GM20000 (cell line): ENCODE results near the gene STIM2.
A peak's percentile ranks its signal among the peaks of the same experiment; 100 is the strongest.

Source experiments
- DNase-seq: peaks from one replicate; pipeline ENCODE4 v3.0.0; 2012; ENCODE audit warnings: low spot score
- TF ChIP-seq, protein P1 (sequence below): IDR thresholded peaks from 2 replicates; pipeline ENCODE4 v1.5.1; 2012; ENCODE audit warnings: mild to moderate bottlenecking, control low read depth; ENCODE audit errors: extremely low read depth, missing control alignments

The STIM2 gene

GRCh38 chr4:26871611-26872010 is 11.0 kb downstream of the STIM2 start:
- TF ChIP-seq, protein P1, sequence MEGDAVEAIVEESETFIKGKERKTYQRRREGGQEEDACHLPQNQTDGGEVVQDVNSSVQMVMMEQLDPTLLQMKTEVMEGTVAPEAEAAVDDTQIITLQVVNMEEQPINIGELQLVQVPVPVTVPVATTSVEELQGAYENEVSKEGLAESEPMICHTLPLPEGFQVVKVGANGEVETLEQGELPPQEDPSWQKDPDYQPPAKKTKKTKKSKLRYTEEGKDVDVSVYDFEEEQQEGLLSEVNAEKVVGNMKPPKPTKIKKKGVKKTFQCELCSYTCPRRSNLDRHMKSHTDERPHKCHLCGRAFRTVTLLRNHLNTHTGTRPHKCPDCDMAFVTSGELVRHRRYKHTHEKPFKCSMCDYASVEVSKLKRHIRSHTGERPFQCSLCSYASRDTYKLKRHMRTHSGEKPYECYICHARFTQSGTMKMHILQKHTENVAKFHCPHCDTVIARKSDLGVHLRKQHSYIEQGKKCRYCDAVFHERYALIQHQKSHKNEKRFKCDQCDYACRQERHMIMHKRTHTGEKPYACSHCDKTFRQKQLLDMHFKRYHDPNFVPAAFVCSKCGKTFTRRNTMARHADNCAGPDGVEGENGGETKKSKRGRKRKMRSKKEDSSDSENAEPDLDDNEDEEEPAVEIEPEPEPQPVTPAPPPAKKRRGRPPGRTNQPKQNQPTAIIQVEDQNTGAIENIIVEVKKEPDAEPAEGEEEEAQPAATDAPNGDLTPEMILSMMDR, result no peak
- no peak for DNase-seq

- TF ChIP-seq, protein P1, result no peak
- peak; percentile 28 for DNase-seq
These were observed 12.9 kb downstream of the STIM2 start for GRCh38 chr4:26873391-26874026.

GRCh38 chr4:26874110-26874509 is 13.5 kb downstream of the STIM2 start:
- DNase-seq, result no peak
- TF ChIP-seq, protein P1, result no peak

GRCh38 chr4:26877406-26877805 is 16.8 kb downstream of the STIM2 start:
- TF ChIP-seq, protein P1, result no peak

GRCh38 chr4:26877961-26878360 is 17.3 kb downstream of the STIM2 start:
- TF ChIP-seq, protein P1, result no peak

More at GRCh38 chr4:26877406-26877805, 16.8 kb downstream of the STIM2 start:
- DNase-seq, result no peak

DNA sequence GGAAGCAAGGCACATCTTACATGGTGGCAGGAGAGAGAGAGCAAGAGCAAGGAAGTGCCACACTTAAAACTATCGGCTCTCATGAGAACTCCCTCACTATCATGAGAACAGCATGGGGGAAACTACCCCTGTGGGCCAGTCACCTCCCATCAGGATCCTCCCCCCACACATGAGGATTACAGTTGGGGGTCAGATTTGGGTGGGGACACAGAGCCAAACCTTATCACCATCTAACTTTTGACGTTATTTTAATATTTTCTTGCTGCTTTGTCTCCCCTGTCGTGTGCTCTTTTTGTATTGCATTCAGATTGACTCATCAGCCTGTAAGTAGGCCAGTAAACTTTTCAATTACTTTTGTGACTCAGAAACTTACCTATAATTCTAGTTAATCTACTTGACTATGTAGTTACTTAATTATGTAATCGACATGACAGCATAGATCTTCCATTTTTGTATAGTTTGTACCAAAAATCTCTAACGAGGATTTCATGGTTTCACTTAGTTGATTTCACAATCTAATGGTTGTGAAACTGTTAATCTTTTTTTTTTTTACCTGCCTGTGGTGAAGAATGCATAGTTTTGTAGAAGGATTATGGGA is 18.3 kb downstream of the STIM2 start:
- no peak for DNase-seq
- TF ChIP-seq, protein P1, result no peak

More at GRCh38 chr4:26877961-26878360, 17.3 kb downstream of the STIM2 start:
- DNase-seq, result no peak

- no peak for DNase-seq
- TF ChIP-seq, protein P1, result no peak
These were observed 19.2 kb downstream of the STIM2 start for GRCh38 chr4:26879805-26880204.
